CD14-positive monocyte (primary cell): ENCODE results near the gene DHRS2. TPM values are rescaled to one million over a fixed set of nuclear protein-coding genes. Genes with fewer than 3 reads are reported as not detected.
"Not testable (repeated sequence)": the region's sequence is repeated elsewhere in the genome, so short reads cannot be mapped to it uniquely, and the experiment has no call there.

ENCODE experiments used
- DNase-seq, 3 donors: peaks; one replicate each; pipeline ENCODE4 v3.0.0-alpha.2; 2011 to 2022
- H2AFZ ChIP-seq: 2 replicates; pipeline ENCODE4 v1.6.0; 2012; ENCODE audit warnings: mild to moderate bottlenecking, low read depth, low read length, inconsistent platforms; ENCODE audit not compliant: insufficient read depth, poor library complexity, severe bottlenecking
- H3K27ac ChIP-seq, 2 donors: 1 replicate in 1 of 2; 2 replicates in 1 of 2; pipeline ENCODE4 v1.5.1; 2012 to 2013; ENCODE audit warnings: low read length in 2 of 2, control low read depth in 1 of 2, inconsistent platforms in 1 of 2, low read depth in 1 of 2, mild to moderate bottlenecking in 1 of 2
- H3K27me3 ChIP-seq, 2 donors: one replicate each; pipeline versions ENCODE4 v1.6.0 to v1.6.1; 2011 to 2013; ENCODE audit warnings: low read length in 2 of 2; ENCODE audit not compliant: control insufficient read depth in 2 of 2, insufficient read depth in 2 of 2
- H3K36me3 ChIP-seq, 2 donors: replicated peaks in 1 of 2; 1 replicate in 1 of 2; 2 replicates in 1 of 2; pipeline versions ENCODE4 v1.5.1 to v1.6.1; 2012 to 2013; ENCODE audit warnings: low read length in 2 of 2, control low read depth in 1 of 2, inconsistent platforms in 1 of 2, mild to moderate bottlenecking in 1 of 2; ENCODE audit not compliant: insufficient read depth in 2 of 2, control insufficient read depth in 1 of 2
- H3K4me1 ChIP-seq, 2 donors: 1 replicate in 1 of 2; 2 replicates in 1 of 2; pipeline versions ENCODE4 v1.5.1 to v1.6.1; 2012 to 2013; ENCODE audit warnings: low read length in 2 of 2, control low read depth in 1 of 2, inconsistent platforms in 1 of 2, mild to moderate bottlenecking in 1 of 2, moderate library complexity in 1 of 2; ENCODE audit not compliant: insufficient read depth in 2 of 2, control insufficient read depth in 1 of 2
- H3K4me2 ChIP-seq: replicated peaks from 2 replicates; pipeline ENCODE3; 2012; ENCODE audit warnings: low read length, moderate library complexity, mild to moderate bottlenecking; ENCODE audit not compliant: poor library complexity, severe bottlenecking; ENCODE audit errors: extremely low read depth
- H3K4me3 ChIP-seq, 3 experiments: fragments of 200-600 bp in 1 of 3; sonication (generic) in 1 of 3; replicated peaks in 1 of 3; 1 replicate in 2 of 3; 2 replicates in 1 of 3; pipeline ENCODE4 v1.5.1; 2011 to 2013; ENCODE audit warnings: low read length in 3 of 3, mild to moderate bottlenecking in 3 of 3, control low read depth in 2 of 3, low read depth in 2 of 3, inconsistent platforms in 1 of 3, moderate library complexity in 1 of 3
- H3K79me2 ChIP-seq: 2 replicates; pipeline ENCODE4 v1.6.0; 2012; ENCODE audit warnings: mild to moderate bottlenecking, control low read depth, inconsistent platforms, low read length, moderate library complexity; ENCODE audit not compliant: insufficient read depth
- H3K9ac ChIP-seq: 2 replicates; pipeline ENCODE4 v1.6.0; 2017; ENCODE audit warnings: low read length, mild to moderate bottlenecking; ENCODE audit not compliant: insufficient read depth, poor library complexity, severe bottlenecking
- H3K9me3 ChIP-seq, 2 donors: replicated peaks in 1 of 2; 1 replicate in 1 of 2; 2 replicates in 1 of 2; pipeline versions ENCODE4 v1.5.1 to v1.6.1; 2012 to 2013; ENCODE audit warnings: low read length in 2 of 2, control low read depth in 1 of 2; ENCODE audit not compliant: control insufficient read depth in 1 of 2, insufficient read depth in 1 of 2
- H4K20me1 ChIP-seq: 2 replicates; pipeline ENCODE4 v1.6.0; 2012; ENCODE audit warnings: mild to moderate bottlenecking, low read length, control low read depth, moderate library complexity; ENCODE audit not compliant: insufficient read depth
- H3K27ac Mint-ChIP-seq, 7 donors: one replicate each; pipeline ENCODE4 v1.8.0; 2020; ENCODE audit warnings: mild to moderate bottlenecking in 7 of 7, mixed read lengths in 7 of 7, moderate library complexity in 6 of 7, inconsistent platforms in 2 of 7
- H3K27me3 Mint-ChIP-seq, 3 donors: one replicate each; pipeline ENCODE4 v1.8.0; 2021 to 2022; ENCODE audit warnings: low read depth in 3 of 3, mild to moderate bottlenecking in 3 of 3, mixed read lengths in 3 of 3, moderate library complexity in 3 of 3, inconsistent platforms in 1 of 3
- H3K36me3 Mint-ChIP-seq, 2 donors: one replicate each; pipeline ENCODE4 v1.8.0; 2020; ENCODE audit warnings: mixed read lengths in 2 of 2, inconsistent platforms in 1 of 2, mild to moderate bottlenecking in 1 of 2
- H3K4me1 Mint-ChIP-seq: one replicate; pipeline ENCODE4 v1.8.0; 2020; ENCODE audit warnings: mild to moderate bottlenecking, mixed read lengths
- H3K4me3 Mint-ChIP-seq, 2 donors: one replicate each; pipeline ENCODE4 v1.8.0; 2020; ENCODE audit warnings: mild to moderate bottlenecking in 2 of 2, mixed read lengths in 2 of 2, moderate library complexity in 1 of 2
- H3K9me3 Mint-ChIP-seq, 7 donors: one replicate each; pipeline ENCODE4 v1.8.0; 2020 to 2022; ENCODE audit warnings: mixed read lengths in 7 of 7, mild to moderate bottlenecking in 6 of 7, moderate library complexity in 6 of 7, inconsistent platforms in 2 of 7
- WGBS: methylation state at CpG from one replicate; pipeline ENCODE4 v1.1.5; 2013; ENCODE audit warnings: missing lambda C conversion rate; ENCODE audit not compliant: insufficient coverage; 5-methylcytosine and 5-hydroxymethylcytosine counted together
- intact Hi-C, 2 donors: fragments of 100-400 bp; cut with micrococcal nuclease; formaldehyde crosslinking; loops; one replicate each; pipeline versions ENCODE4 v1.15.0 to v1.15.1; 2023
- polyA plus RNA-seq, 3 donors: library from polyadenylated mRNA; depleted of rRNA in 1 of 3; unstranded in 2 of 3; stranded (reverse) in 1 of 3; fragments of 300-500 nt in 2 of 3; fragments of >200 nt in 1 of 3; fragmentation: Illumina TruSeq in 2 of 3; gene quantifications; 1 replicate in 2 of 3; 2 replicates in 1 of 3; pipeline ENCODE4 v1.2.3, GENCODE V29; 2012 to 2021
- TF ChIP-seq, protein P1 (sequence below): fragments of 200-600 bp; IDR thresholded peaks from one replicate; pipeline ENCODE4 v1.8.0; 2022; ENCODE audit warnings: antibody characterized with exemption, mild to moderate bottlenecking

The DHRS2 gene
- polyA plus RNA-seq, 3 donors, result not detected

DNA sequence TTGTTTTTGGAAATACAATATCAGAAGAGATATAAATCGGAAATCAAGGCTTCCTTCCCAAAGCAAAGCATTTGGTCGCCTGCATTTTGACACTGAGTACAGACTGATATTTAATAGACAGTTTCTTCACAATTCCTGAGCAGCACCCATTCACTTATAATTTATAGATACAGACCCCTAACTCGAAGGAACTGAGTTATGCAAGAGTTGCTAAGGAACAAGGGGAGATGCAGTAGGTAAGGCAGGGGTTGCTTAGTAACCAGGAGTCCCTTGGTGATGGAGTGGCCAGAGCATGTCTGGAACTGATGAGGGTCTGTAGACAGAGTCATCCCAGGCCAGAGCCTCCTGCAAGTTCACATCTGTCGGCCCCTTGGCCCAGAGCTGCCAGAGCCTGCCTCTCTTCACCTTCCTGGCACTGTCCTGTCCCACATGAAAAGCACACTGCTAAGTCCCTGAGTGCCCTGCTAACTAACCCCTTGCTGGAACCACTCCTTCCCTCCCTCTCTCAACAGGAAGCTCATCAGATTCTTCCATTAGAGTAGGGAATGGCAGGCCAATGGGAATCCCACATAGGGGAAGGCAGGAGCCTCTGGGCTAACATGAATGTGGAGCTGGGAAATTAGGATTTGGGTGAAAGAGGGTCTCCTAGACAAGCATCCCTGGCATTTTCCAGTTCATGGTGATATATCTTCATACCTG, 3.6 kb upstream of the DHRS2 start:
- peak overlapping the region in 1 of 2 donors; percentile 56 for H3K4me3 Mint-ChIP-seq
- no peak overlapping the region for H3K9ac ChIP-seq

DNA sequence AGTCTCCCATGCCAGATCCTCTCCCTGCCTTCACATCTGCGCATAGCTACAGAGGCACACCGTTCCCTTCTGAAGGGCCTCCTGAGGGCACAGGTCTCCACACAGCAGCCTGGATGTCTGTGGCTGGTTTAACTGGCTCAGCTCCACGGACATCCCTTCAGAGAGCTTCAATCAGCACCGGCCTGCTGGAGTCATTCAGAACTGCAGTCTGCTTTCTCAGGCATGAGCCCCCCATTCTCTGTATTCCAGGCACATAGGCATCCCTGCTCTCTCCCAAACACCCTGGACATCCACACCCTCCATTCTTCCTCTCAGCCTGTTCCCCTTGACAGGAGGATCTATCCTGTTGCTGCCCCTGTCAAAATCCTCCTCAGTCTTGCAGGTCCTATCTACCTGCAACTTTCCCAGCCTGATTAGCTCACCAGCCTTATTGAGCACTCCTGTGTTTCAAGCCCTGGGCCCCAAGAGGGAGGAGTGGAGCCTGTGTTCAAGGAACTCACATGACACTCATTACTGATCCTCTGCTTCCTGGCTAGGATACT, 2.9 kb upstream of the DHRS2 start:
- WGBS, result 83% methylated on average over 4 of the region's 4 CpGs
- peaks cover 0 to 14% (median 7%) of the 10 kb centered on the region in 7 donors for H3K9me3 Mint-ChIP-seq
- peaks cover 9% of the 10 kb centered on the region for H3K4me1 Mint-ChIP-seq
- DNase-seq, result no peak
- Histone ChIP-seq H3K36me3 (no peaks in the 10 kb centered on the region), H3K4me1 (no peaks in the 10 kb centered on the region), H4K20me1 (no peaks in the 10 kb centered on the region), H3K27ac (no peak overlapping the region), H3K4me3 (no peak overlapping the region), H3K27me3 (no peaks in the 10 kb centered on the region), H3K9ac (no peak overlapping the region), H3K9me3 (no peaks in the 10 kb centered on the region), H3K4me2 (no peak overlapping the region), H2AFZ (no peak overlapping the region), H3K79me2 (no peaks in the 10 kb centered on the region)
- H3K4me3 Mint-ChIP-seq, result no peak overlapping the region
- peaks cover 6 to 9% (median 9%) of the 10 kb centered on the region in 3 donors for H3K27me3 Mint-ChIP-seq
- TF ChIP-seq, protein P1, sequence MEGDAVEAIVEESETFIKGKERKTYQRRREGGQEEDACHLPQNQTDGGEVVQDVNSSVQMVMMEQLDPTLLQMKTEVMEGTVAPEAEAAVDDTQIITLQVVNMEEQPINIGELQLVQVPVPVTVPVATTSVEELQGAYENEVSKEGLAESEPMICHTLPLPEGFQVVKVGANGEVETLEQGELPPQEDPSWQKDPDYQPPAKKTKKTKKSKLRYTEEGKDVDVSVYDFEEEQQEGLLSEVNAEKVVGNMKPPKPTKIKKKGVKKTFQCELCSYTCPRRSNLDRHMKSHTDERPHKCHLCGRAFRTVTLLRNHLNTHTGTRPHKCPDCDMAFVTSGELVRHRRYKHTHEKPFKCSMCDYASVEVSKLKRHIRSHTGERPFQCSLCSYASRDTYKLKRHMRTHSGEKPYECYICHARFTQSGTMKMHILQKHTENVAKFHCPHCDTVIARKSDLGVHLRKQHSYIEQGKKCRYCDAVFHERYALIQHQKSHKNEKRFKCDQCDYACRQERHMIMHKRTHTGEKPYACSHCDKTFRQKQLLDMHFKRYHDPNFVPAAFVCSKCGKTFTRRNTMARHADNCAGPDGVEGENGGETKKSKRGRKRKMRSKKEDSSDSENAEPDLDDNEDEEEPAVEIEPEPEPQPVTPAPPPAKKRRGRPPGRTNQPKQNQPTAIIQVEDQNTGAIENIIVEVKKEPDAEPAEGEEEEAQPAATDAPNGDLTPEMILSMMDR, result no peak
- intact Hi-C loops, result loop anchor here in 1 of 2 donors (5.0 kb wide), 1 partner anchor 279 kb away; no protein-coding TSS in a partner anchor
- H3K36me3 Mint-ChIP-seq, result no peaks in the 10 kb centered on the region
- H3K27ac Mint-ChIP-seq, result no peak overlapping the region

More for the DNA sequence above, 3.6 kb upstream of the DHRS2 start:
- intact Hi-C loops, result loop anchor here in 1 of 2 donors (5.0 kb wide), 1 partner anchor 280 kb away; no protein-coding TSS in a partner anchor
- peaks cover 6 to 9% (median 9%) of the 10 kb centered on the region in 3 donors for H3K27me3 Mint-ChIP-seq
- DNase-seq, result no peak
- H3K4me1 Mint-ChIP-seq, result peaks cover 9% of the 10 kb centered on the region
- peak overlapping the region; percentile 43 for H2AFZ ChIP-seq
- WGBS, result 67% methylated on average over 1 of the region's 4 CpGs
- H3K36me3 ChIP-seq, result no peaks in the 10 kb centered on the region
- TF ChIP-seq, protein P1, result no peak
- peaks cover 0 to 14% (median 7%) of the 10 kb centered on the region in 7 donors for H3K9me3 Mint-ChIP-seq
- H4K20me1 ChIP-seq, result no peaks in the 10 kb centered on the region
- H3K27ac Mint-ChIP-seq, result peak overlapping the region in 1 of 7 donors; percentile 41
- H3K9me3 ChIP-seq, result no peaks in the 10 kb centered on the region
- no peak overlapping the region for H3K27ac ChIP-seq
- no peak overlapping the region for H3K4me2 ChIP-seq
- H3K27me3 ChIP-seq, result no peaks in the 10 kb centered on the region
- no peak overlapping the region for H3K4me3 ChIP-seq
- H3K4me1 ChIP-seq, result no peaks in the 10 kb centered on the region
- no peaks in the 10 kb centered on the region for H3K36me3 Mint-ChIP-seq
- no peaks in the 10 kb centered on the region for H3K79me2 ChIP-seq

DNA sequence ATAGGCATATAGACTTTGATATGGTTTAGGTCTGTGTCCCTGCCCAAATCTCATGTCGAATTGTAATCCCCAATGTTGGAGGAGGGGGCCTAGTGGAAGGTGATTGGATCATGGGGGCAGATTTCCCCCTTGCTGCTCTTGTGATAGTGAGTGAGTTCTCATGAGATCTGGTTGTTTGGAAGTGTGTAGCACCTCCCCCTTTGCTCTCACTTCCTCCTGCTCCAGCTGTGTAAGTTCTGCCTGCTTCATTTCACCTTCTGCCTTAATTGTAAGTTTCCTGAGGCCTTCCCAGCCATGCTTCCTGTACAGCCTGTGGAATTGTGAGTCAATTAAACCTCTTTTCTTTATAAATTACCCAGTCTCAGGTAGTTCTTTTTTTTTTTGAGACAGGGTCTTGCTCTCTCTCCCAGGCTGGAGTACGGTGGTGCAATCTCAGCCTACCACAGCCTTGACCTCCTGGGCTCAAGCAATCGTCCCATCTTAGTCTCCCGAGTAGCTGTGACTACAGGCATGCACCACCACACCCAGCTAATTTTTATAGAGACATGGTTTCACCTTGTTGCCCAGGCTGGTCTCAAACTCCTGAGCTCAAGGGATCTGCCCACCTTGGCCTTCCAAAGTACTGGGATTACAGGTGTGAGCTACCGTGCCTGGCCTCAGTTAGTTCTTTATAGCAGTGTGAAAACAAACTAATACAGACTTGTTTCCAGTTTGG, 1.3 kb upstream of the DHRS2 start:
- not testable (repeated sequence) for H4K20me1 ChIP-seq, H3K27ac ChIP-seq, H3K27me3 Mint-ChIP-seq, H3K4me1 ChIP-seq, H2AFZ ChIP-seq, H3K27ac Mint-ChIP-seq, H3K4me2 ChIP-seq, DNase-seq, H3K4me3 ChIP-seq, H3K27me3 ChIP-seq, H3K9ac ChIP-seq, H3K36me3 Mint-ChIP-seq, H3K4me3 Mint-ChIP-seq, H3K9me3 ChIP-seq, H3K79me2 ChIP-seq, H3K4me1 Mint-ChIP-seq, H3K36me3 ChIP-seq
- intact Hi-C loops, result loop anchor here in 1 of 2 donors (5.0 kb wide), 1 partner anchor 277 kb away; no protein-coding TSS in a partner anchor
- H3K9me3 Mint-ChIP-seq, result peaks cover 0 to 14% (median 7%) of the 10 kb centered on the region in 7 donors
- 82% methylated on average over 3 of the region's 5 CpGs for WGBS
